ENCODE measurements around the gene ZNF622.

DNA sequence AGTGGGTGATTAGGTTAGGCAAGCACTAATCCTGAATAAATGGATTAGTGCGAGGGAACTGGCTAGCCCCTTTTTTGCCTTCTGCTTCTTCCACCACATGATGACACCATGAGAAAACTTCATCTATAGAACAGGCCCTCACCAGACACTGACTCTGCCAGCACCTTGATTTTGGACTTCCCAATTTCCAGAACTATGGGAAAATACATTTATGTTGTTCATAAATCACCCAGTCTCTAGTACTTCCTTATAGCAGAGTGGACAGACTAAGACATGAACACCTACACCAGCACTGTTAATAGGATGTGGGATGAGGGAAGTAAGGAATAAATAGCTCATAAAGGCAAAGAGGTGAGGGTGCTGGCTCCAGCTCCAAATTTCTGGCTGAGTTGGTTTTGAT, 1.4 kb downstream of the ZNF622 start:
- TF ChIP-seq YY1 (IDR thresholded peaks at IDR 0.05; ENCODE audit: insufficient read depth, insufficient read length) (no peak), ZNF274 (IDR thresholded peaks at IDR 0.05; ENCODE audit: low read depth, low read length) (no peak)

Data from NT2/D1 (cell line).